22Rv1 (cell line): Measurements from ENCODE around the gene UMODL1.

Experiments used
- H3K27ac ChIP-seq: fragments of 450-650 bp; 2 replicates; pipeline ENCODE4 v1.5.1; 2017
- CTCF ChIP-seq: fragments of 450-650 bp; IDR thresholded peaks from 2 replicates; pipeline ENCODE4 v1.5.1; 2017; ENCODE audit warnings: mild to moderate bottlenecking
- ZFX ChIP-seq: fragments of 450-650 bp; IDR thresholded peaks from 2 replicates; pipeline ENCODE4 v1.6.1; 2017; ENCODE audit warnings: antibody characterized with exemption, borderline replicate concordance

UMODL1 gene

GRCh38 chr21:42183374-42184266 is 112.5 kb downstream of the UMODL1 start:
- H3K27ac ChIP-seq: no peak overlapping the region
- TF ChIP-seq ZFX (no peak), CTCF (no peak)

GRCh38 chr21:42186591-42186990 is 115.5 kb downstream of the UMODL1 start:
- no peak overlapping the region for H3K27ac ChIP-seq
- no peak for TF ChIP-seq CTCF
- TF ChIP-seq ZFX: no peak

- no peak overlapping the region for H3K27ac ChIP-seq
- TF ChIP-seq CTCF (no peak), ZFX (no peak)
Observed at GRCh38 chr21:42187976-42188653, 117.0 kb downstream of the UMODL1 start.

GRCh38 chr21:42188663-42189062 is 117.5 kb downstream of the UMODL1 start:
- TF ChIP-seq CTCF (no peak), ZFX (no peak)
- no peak overlapping the region for H3K27ac ChIP-seq

GRCh38 chr21:42189431-42189830 is 118.3 kb downstream of the UMODL1 start:
- TF ChIP-seq CTCF (no peak), ZFX (no peak)
- H3K27ac ChIP-seq: no peak overlapping the region

GRCh38 chr21:42189860-42190485 is 118.9 kb downstream of the UMODL1 start:
- TF ChIP-seq CTCF: no peak
- TF ChIP-seq ZFX: no peak
- no peak overlapping the region for H3K27ac ChIP-seq

- TF ChIP-seq ZFX (no peak), CTCF (no peak)
- no peak overlapping the region for H3K27ac ChIP-seq
Observed at GRCh38 chr21:42190486-42190863, 119.4 kb downstream of the UMODL1 start.
